Esophagus muscularis mucosa (tissue), 4 donors: ENCODE measurements around the gene CAMK2A. TPM values are rescaled to one million over a fixed set of nuclear protein-coding genes. Genes with fewer than 3 reads are reported as not detected.

ENCODE experiments used
- DNase-seq: peaks from one replicate; pipeline ENCODE4 v3.0.0-alpha.2; 2017; ENCODE audit errors: extremely low spot score
- H3K27ac ChIP-seq, 4 donors: fragments of 200-600 bp; sonication (generic); replicated peaks in 1 of 4; 1 replicate in 3 of 4; 2 replicates in 1 of 4; pipeline ENCODE4 v1.5.1; 2016 to 2019; ENCODE audit warnings: mild to moderate bottlenecking in 1 of 4
- H3K27me3 ChIP-seq, 4 donors: fragments of 200-600 bp; sonication (generic); one replicate each; pipeline versions ENCODE4 v1.5.1 to v1.6.0; 2016 to 2019
- H3K36me3 ChIP-seq, 4 donors: fragments of 200-600 bp; sonication (generic); one replicate each; pipeline ENCODE4 v1.5.1; 2016 to 2019
- H3K4me1 ChIP-seq, 4 donors: fragments of 200-600 bp; sonication (generic); one replicate each; pipeline ENCODE4 v1.5.1; 2016 to 2019
- H3K4me3 ChIP-seq, 4 donors: fragments of 200-600 bp; sonication (generic); 1 replicate in 2 of 4; 2 replicates in 2 of 4; pipeline ENCODE4 v1.5.1; 2016 to 2019; ENCODE audit warnings: mild to moderate bottlenecking in 4 of 4, moderate library complexity in 1 of 4
- H3K9me3 ChIP-seq, 4 donors: fragments of 200-600 bp; sonication (generic); 1 replicate in 3 of 4; 2 replicates in 1 of 4; pipeline ENCODE4 v1.5.1; 2016 to 2019
- EP300 ChIP-seq: sonication (generic); formaldehyde crosslinking; IDR thresholded peaks from one replicate; pipeline ENCODE4 v1.6.1; 2017; ENCODE audit warnings: antibody characterized with exemption
- POLR2A ChIP-seq: fragments of 450-650 bp; IDR thresholded peaks from one replicate; pipeline ENCODE4 v1.6.1; 2017; ENCODE audit warnings: antibody characterized with exemption, moderate library complexity, mild to moderate bottlenecking, low read depth
- POLR2AphosphoS5 ChIP-seq, 2 donors: sonication (generic); formaldehyde crosslinking; IDR thresholded peaks; one replicate each; pipeline ENCODE4 v1.6.1; 2017; ENCODE audit warnings: antibody characterized with exemption in 2 of 2
- WGBS: methylation state at CpG from one replicate; pipeline ENCODE4 v1.1.5; 2018; 5-methylcytosine and 5-hydroxymethylcytosine counted together
- intact Hi-C: fragments of 100-400 bp; cut with DNase I; formaldehyde crosslinking; loops from one replicate; pipeline ENCODE4 v1.15.1; 2023
- total RNA-seq, 4 donors: library from RNA; depleted of rRNA; stranded (reverse); fragments of >200 nt; gene quantifications; one replicate each; pipeline versions ENCODE4 v1.1.0 to v1.2.1, GENCODE V29; 2016
- TF ChIP-seq, protein P1 (sequence below), 3 experiments: fragments of 200-600 bp in 2 of 3; fragments of 450-650 bp in 1 of 3; sonication (generic) in 2 of 3; IDR thresholded peaks; one replicate each; pipeline ENCODE4 v1.5.1; 2017 to 2019; ENCODE audit warnings: antibody characterized with exemption in 3 of 3, mild to moderate bottlenecking in 2 of 3, moderate library complexity in 1 of 3

The CAMK2A gene
- total RNA-seq, 4 donors from 2014 or later, result 2.5 to 8.0 (median 3.8) TPM

GRCh38 chr5:150278916-150279315, 10.7 kb downstream of the CAMK2A start:
- H3K27ac ChIP-seq, result no peak overlapping the region
- H3K36me3 ChIP-seq, result no peaks in the 10 kb centered on the region
- no peaks in the 10 kb centered on the region for H3K9me3 ChIP-seq
- no peak for DNase-seq
- TF ChIP-seq EP300 (no peak), POLR2AphosphoS5 (IDR thresholded peaks at IDR 0.05) (no peak), POLR2A (no peak)
- TF ChIP-seq, protein P1, sequence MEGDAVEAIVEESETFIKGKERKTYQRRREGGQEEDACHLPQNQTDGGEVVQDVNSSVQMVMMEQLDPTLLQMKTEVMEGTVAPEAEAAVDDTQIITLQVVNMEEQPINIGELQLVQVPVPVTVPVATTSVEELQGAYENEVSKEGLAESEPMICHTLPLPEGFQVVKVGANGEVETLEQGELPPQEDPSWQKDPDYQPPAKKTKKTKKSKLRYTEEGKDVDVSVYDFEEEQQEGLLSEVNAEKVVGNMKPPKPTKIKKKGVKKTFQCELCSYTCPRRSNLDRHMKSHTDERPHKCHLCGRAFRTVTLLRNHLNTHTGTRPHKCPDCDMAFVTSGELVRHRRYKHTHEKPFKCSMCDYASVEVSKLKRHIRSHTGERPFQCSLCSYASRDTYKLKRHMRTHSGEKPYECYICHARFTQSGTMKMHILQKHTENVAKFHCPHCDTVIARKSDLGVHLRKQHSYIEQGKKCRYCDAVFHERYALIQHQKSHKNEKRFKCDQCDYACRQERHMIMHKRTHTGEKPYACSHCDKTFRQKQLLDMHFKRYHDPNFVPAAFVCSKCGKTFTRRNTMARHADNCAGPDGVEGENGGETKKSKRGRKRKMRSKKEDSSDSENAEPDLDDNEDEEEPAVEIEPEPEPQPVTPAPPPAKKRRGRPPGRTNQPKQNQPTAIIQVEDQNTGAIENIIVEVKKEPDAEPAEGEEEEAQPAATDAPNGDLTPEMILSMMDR (IDR thresholded peaks at IDR 0.05), result no peak
- H3K27me3 ChIP-seq, result no peaks in the 10 kb centered on the region
- intact Hi-C loops, result no loop called here
- H3K4me3 ChIP-seq, result no peak overlapping the region
- 93% methylated on average over 4 of the region's 6 CpGs for WGBS
- no peaks in the 10 kb centered on the region for H3K4me1 ChIP-seq

DNA sequence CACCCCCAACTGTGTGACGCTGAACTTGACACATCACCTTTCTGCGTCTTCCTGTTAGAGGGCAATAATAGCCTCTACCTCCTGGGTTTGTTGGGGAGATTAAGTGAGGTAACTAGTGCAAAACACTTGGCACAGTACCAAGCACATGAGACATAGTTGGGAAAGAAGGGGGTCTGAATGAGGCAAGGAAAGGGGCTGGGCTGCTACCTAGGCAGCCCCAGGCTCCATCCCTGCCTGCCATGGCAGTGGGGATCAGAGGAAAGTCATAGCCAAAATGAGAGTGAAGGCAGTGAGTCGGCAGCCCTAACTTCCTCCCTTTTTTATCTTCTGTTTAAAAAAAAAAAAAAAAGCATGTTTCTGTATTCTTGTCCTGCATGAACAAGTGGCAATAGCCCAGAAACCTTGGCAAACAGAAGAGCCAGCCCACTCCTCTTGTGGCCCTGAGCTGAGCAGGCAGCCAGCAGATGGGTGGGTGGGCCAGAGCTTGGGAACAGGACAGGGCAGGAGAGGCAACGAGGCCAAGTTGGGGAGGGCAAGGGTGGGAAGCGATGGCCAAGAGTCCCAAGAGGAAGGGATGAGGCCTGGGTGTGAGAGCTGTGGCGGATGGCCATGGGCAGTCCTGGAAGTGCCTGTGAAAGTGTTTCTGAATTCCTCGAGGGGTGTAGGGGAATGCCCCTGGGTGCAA, 11.4 kb downstream of the CAMK2A start:
- Histone ChIP-seq H3K9me3 (no peaks in the 10 kb centered on the region), H3K27me3 (no peaks in the 10 kb centered on the region), H3K27ac (no peak overlapping the region), H3K4me3 (no peak overlapping the region), H3K36me3 (no peaks in the 10 kb centered on the region), H3K4me1 (no peaks in the 10 kb centered on the region)
- 69% methylated on average over 6 of the region's 7 CpGs for WGBS
- DNase-seq, result no peak
- TF ChIP-seq EP300 (no peak), POLR2A (no peak), POLR2AphosphoS5 (IDR thresholded peaks at IDR 0.05) (no peak)
- TF ChIP-seq, protein P1 (IDR thresholded peaks at IDR 0.05), result no peak
- intact Hi-C loops, result no loop called here

DNA sequence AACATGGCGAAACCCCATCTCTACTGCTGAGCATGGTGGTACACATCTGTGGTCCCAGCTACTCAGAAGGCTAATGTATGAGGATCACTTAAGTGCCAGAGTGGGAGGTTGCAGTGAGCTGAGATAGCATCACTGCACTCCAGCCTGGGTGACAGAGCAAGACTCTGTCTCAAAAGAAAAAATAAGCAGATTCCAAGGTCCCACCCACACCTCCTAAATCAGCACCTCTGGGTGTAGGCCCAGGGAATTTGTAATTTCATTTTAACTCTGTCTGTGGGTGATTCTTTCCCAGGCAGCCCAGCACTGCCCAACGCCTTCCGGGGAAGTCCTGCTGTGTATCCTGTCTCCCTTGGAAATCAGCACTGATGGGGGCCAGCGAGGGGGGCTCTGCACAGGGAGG, 12.5 kb downstream of the CAMK2A start:
- Histone ChIP-seq H3K4me1 (no peaks in the 10 kb centered on the region), H3K27me3 (no peaks in the 10 kb centered on the region), H3K9me3 (no peaks in the 10 kb centered on the region), H3K4me3 (no peak overlapping the region), H3K36me3 (no peaks in the 10 kb centered on the region), H3K27ac (no peak overlapping the region)
- no peak for DNase-seq
- 72% methylated on average over 4 of the region's 4 CpGs for WGBS
- intact Hi-C loops, result no loop called here
- no peak for TF ChIP-seq EP300

DNA sequence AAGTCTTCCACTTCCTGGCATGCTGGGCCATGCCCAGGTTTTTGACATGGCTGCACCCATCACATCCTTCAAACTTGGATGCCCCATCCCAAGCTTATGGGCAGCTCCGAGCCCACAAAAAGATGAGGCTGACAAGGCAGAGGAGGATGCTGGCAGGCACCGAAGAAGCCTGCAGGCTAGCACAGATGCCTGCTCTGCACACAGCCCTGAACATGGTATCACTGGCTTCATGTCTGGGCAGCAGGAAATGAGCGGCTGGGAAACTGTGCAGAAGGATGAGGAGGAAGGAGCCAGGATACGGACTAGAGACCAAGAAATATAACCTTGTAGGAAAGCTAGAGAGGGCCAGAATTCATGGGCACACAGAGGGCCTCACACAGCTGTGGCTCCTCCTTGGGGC, 14.8 kb downstream of the CAMK2A start:
- intact Hi-C loops, result loop anchor here (5.0 kb wide), 1 partner anchor 77 kb away; no protein-coding TSS in a partner anchor
- H3K9me3 ChIP-seq, result no peaks in the 10 kb centered on the region
- no peak overlapping the region for H3K27ac ChIP-seq
- H3K4me3 ChIP-seq, result no peak overlapping the region
- WGBS, result 80% methylated on average over 4 of the region's 4 CpGs
- peaks cover 0 to 13% (median 12%) of the 10 kb centered on the region in 4 donors for H3K4me1 ChIP-seq
- DNase-seq, result no peak
- H3K36me3 ChIP-seq, result no peaks in the 10 kb centered on the region
- no peaks in the 10 kb centered on the region for H3K27me3 ChIP-seq
- TF ChIP-seq POLR2A (no peak), POLR2AphosphoS5 (IDR thresholded peaks at IDR 0.05) (no peak), EP300 (no peak)
- TF ChIP-seq, protein P1 (IDR thresholded peaks at IDR 0.05), result no peak

DNA sequence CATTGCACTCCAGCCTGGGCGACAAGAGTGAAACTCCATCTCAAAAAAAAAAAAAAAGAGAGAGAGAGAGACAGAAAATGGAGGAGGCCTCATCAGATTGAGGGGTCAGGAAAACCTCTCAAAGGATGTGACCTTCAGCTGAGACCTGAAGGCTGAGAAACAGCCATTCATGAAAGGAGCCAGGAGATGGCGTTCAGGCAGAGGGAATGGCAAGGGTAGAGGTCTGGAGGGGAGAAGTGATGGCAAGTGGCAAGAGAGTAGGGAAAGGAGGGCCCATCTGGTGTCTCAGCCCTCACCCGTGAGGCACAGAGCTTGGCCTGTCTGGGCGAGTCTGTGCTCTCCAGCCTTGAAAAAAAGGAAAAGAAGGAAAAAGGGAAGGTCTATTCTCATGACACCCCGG, 17.0 kb downstream of the CAMK2A start:
- Histone ChIP-seq H3K27me3 (no peaks in the 10 kb centered on the region), H3K27ac (no peak overlapping the region), H3K4me3 (no peak overlapping the region), H3K36me3 (no peaks in the 10 kb centered on the region), H3K9me3 (no peaks in the 10 kb centered on the region), H3K4me1 (peaks cover 0 to 15% (median 15%) of the 10 kb centered on the region in 4 donors)
- WGBS, result 79% methylated on average over 5 of the region's 5 CpGs
- intact Hi-C loops, result loop anchor here (5.0 kb wide), 1 partner anchor 80 kb away; no protein-coding TSS in a partner anchor
- TF ChIP-seq EP300, result no peak
- TF ChIP-seq, protein P1 (IDR thresholded peaks at IDR 0.05), result peak in 2 of 3 experiments; percentile 20
- no peak for TF ChIP-seq POLR2AphosphoS5 (IDR thresholded peaks at IDR 0.05)
- DNase-seq, result no peak
